Astrocyte (in vitro differentiated cells and primary cell): ENCODE measurements around the gene MAP1A. TPM values are rescaled to one million over a fixed set of nuclear protein-coding genes. Genes with fewer than 3 reads are reported as not detected.

ENCODE experiments used
- DNase-seq: peaks from one replicate; pipeline ENCODE4 v3.0.0-alpha.2; 2010; ENCODE audit warnings: low read depth
- FAIRE-seq: peaks from 2 replicates; lab custom pipeline; 2011; peaks lifted over from hg19 to GRCh38; lab: Jason Lieb, UNC
- H2AFZ ChIP-seq: 2 replicates; pipeline ENCODE4 v1.6.0; 2012; ENCODE audit warnings: low read depth, low read length, inconsistent platforms
- H3K27ac ChIP-seq: 2 replicates; pipeline ENCODE4 v1.5.1; 2011; ENCODE audit warnings: low read depth, low read length, inconsistent platforms
- H3K27me3 ChIP-seq: 2 replicates; pipeline ENCODE4 v1.6.0; 2011; ENCODE audit warnings: low read length, inconsistent platforms; ENCODE audit not compliant: insufficient read depth
- H3K36me3 ChIP-seq: 2 replicates; pipeline ENCODE4 v1.5.1; 2011; ENCODE audit warnings: low read length, inconsistent platforms; ENCODE audit not compliant: insufficient read depth
- H3K4me1 ChIP-seq: 2 replicates; pipeline ENCODE4 v1.5.1; 2011; ENCODE audit warnings: low read length, inconsistent platforms; ENCODE audit not compliant: insufficient read depth
- H3K4me2 ChIP-seq: 2 replicates; pipeline ENCODE4 v1.6.0; 2012; ENCODE audit warnings: low read length, inconsistent platforms
- H3K4me3 ChIP-seq: 2 replicates; pipeline ENCODE4 v1.5.1; 2011; ENCODE audit warnings: low read depth, mild to moderate bottlenecking, low read length, inconsistent platforms; ENCODE audit not compliant: insufficient read depth
- H3K79me2 ChIP-seq: 2 replicates; pipeline ENCODE4 v1.6.0; 2012; ENCODE audit warnings: mild to moderate bottlenecking, low read length, inconsistent platforms; ENCODE audit not compliant: insufficient read depth
- H3K9ac ChIP-seq: 2 replicates; pipeline ENCODE4 v1.6.0; 2012; ENCODE audit warnings: mild to moderate bottlenecking, low read length, inconsistent platforms
- H3K9me3 ChIP-seq: 2 replicates; pipeline ENCODE4 v1.5.1; 2012; ENCODE audit warnings: low read depth, mild to moderate bottlenecking, low read length, inconsistent platforms; ENCODE audit not compliant: insufficient read depth
- H4K20me1 ChIP-seq: 2 replicates; pipeline ENCODE4 v1.6.0; 2012; ENCODE audit warnings: low read length, inconsistent platforms; ENCODE audit not compliant: insufficient read depth
- H3K27ac Mint-ChIP-seq: one replicate; pipeline ENCODE4 v1.8.0; 2021; ENCODE audit warnings: mild to moderate bottlenecking, mixed read lengths; ENCODE audit not compliant: unreplicated experiment
- H3K27me3 Mint-ChIP-seq: one replicate; pipeline ENCODE4 v1.8.0; 2021; ENCODE audit warnings: low read depth, mixed read lengths; ENCODE audit not compliant: unreplicated experiment
- H3K36me3 Mint-ChIP-seq: one replicate; pipeline ENCODE4 v1.8.0; 2021; ENCODE audit warnings: low read depth, mixed read lengths; ENCODE audit not compliant: unreplicated experiment
- H3K4me1 Mint-ChIP-seq: one replicate; pipeline ENCODE4 v1.8.0; 2021; ENCODE audit warnings: low read depth, mixed read lengths; ENCODE audit not compliant: unreplicated experiment
- H3K4me3 Mint-ChIP-seq: one replicate; pipeline ENCODE4 v1.8.0; 2021; ENCODE audit warnings: mild to moderate bottlenecking, moderate library complexity, mixed read lengths; ENCODE audit not compliant: unreplicated experiment
- H3K9me3 Mint-ChIP-seq: one replicate; pipeline ENCODE4 v1.8.0; 2021; ENCODE audit warnings: mild to moderate bottlenecking, mixed read lengths; ENCODE audit not compliant: unreplicated experiment
- CTCF ChIP-seq: IDR thresholded peaks from 2 replicates; pipeline ENCODE4 v1.5.1; 2011; ENCODE audit warnings: low read depth, mild to moderate bottlenecking, inconsistent platforms, low read length, moderate library complexity; ENCODE audit not compliant: insufficient read depth
- EZH2 ChIP-seq: IDR thresholded peaks from 2 replicates; pipeline ENCODE4 v1.6.1; 2012; ENCODE audit warnings: mild to moderate bottlenecking, low read length, inconsistent platforms; ENCODE audit not compliant: insufficient read depth
- total RNA-seq: library from RNA; stranded (reverse); gene quantifications from 2 replicates; pipeline ENCODE4 v1.2.1, GENCODE V29; 2021

The MAP1A gene
- total RNA-seq, 1 donor from 2014 or later = 142 TPM

GRCh38 chr15:43526261-43526930, 9.0 kb downstream of the MAP1A start:
- H3K27ac ChIP-seq = no peak overlapping the region
- H4K20me1 ChIP-seq = peaks cover 61% of the 10 kb centered on the region
- H3K4me1 Mint-ChIP-seq = peaks cover 10% of the 10 kb centered on the region
- no peak for FAIRE-seq
- peaks cover 8% of the 10 kb centered on the region for H3K9me3 Mint-ChIP-seq
- no peak overlapping the region for H3K4me3 ChIP-seq
- no peak for DNase-seq
- peaks cover 41% of the 10 kb centered on the region for H3K36me3 ChIP-seq
- H2AFZ ChIP-seq = no peak overlapping the region
- H3K9me3 ChIP-seq = no peaks in the 10 kb centered on the region
- no peak overlapping the region for H3K9ac ChIP-seq
- no peak overlapping the region for H3K4me2 ChIP-seq
- no peaks in the 10 kb centered on the region for H3K4me1 ChIP-seq
- TF ChIP-seq CTCF (no peak), EZH2 (no peak)
- no peak overlapping the region for H3K4me3 Mint-ChIP-seq
- peaks cover 72% of the 10 kb centered on the region for H3K36me3 Mint-ChIP-seq
- no peaks in the 10 kb centered on the region for H3K27me3 Mint-ChIP-seq
- peak overlapping the region; percentile 59 for H3K27ac Mint-ChIP-seq
- H3K27me3 ChIP-seq = no peaks in the 10 kb centered on the region
- no peaks in the 10 kb centered on the region for H3K79me2 ChIP-seq

DNA sequence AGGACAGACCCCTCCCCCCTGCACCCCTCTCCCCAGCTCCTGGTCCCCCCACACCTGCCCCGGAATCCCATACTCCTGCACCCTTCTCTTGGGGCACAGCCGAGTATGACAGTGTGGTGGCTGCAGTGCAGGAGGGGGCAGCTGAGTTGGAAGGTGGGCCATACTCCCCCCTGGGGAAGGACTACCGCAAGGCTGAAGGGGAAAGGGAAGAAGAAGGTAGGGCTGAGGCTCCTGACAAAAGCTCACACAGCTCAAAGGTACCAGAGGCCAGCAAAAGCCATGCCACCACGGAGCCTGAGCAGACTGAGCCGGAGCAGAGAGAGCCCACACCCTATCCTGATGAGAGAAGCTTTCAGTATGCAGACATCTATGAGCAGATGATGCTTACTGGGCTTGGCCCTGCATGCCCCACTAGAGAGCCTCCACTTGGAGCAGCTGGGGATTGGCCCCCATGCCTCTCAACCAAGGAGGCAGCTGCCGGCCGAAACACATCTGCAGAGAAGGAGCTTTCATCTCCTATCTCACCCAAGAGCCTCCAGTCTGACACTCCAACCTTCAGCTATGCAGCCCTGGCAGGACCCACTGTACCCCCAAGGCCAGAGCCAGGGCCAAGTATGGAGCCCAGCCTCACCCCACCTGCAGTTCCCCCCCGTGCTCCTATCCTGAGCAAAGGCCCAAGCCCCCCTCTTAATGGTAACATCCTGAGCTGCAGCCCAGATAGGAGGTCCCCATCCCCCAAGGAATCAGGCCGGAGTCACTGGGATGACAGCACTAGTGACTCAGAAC, 9.8 kb downstream of the MAP1A start:
- H2AFZ ChIP-seq = no peak overlapping the region
- Mint-ChIP-seq H3K4me1 (peaks cover 13% of the 10 kb centered on the region), H3K4me3 (no peak overlapping the region), H3K27me3 (no peaks in the 10 kb centered on the region), H3K27ac (no peak overlapping the region), H3K9me3 (peaks cover 8% of the 10 kb centered on the region), H3K36me3 (peaks cover 66% of the 10 kb centered on the region)
- H3K27me3 ChIP-seq = no peaks in the 10 kb centered on the region
- H3K36me3 ChIP-seq = peaks cover 33% of the 10 kb centered on the region
- H3K4me1 ChIP-seq = no peaks in the 10 kb centered on the region
- no peak overlapping the region for H3K9ac ChIP-seq
- H3K4me2 ChIP-seq = no peak overlapping the region
- no peak overlapping the region for H3K27ac ChIP-seq
- no peaks in the 10 kb centered on the region for H3K79me2 ChIP-seq
- no peak for FAIRE-seq
- no peak for DNase-seq
- peaks cover 53% of the 10 kb centered on the region for H4K20me1 ChIP-seq
- H3K9me3 ChIP-seq = no peaks in the 10 kb centered on the region
- H3K4me3 ChIP-seq = no peak overlapping the region
- no peak for TF ChIP-seq EZH2

- Mint-ChIP-seq H3K4me3 (peak overlapping the region; percentile 20), H3K9me3 (peaks cover 6% of the 10 kb centered on the region), H3K27ac (peak overlapping the region; percentile 58), H3K27me3 (no peaks in the 10 kb centered on the region), H3K4me1 (peaks cover 13% of the 10 kb centered on the region), H3K36me3 (peaks cover 58% of the 10 kb centered on the region)
- H3K9me3 ChIP-seq = no peaks in the 10 kb centered on the region
- no peak overlapping the region for H3K4me2 ChIP-seq
- DNase-seq (no peak), FAIRE-seq (no peak)
- no peaks in the 10 kb centered on the region for H3K4me1 ChIP-seq
- peaks cover 27% of the 10 kb centered on the region for H3K36me3 ChIP-seq
- H4K20me1 ChIP-seq = peaks cover 45% of the 10 kb centered on the region
- H3K4me3 ChIP-seq = no peak overlapping the region
- no peak overlapping the region for H2AFZ ChIP-seq
- no peaks in the 10 kb centered on the region for H3K79me2 ChIP-seq
- no peak overlapping the region for H3K9ac ChIP-seq
- no peaks in the 10 kb centered on the region for H3K27me3 ChIP-seq
- TF ChIP-seq CTCF = no peak
- TF ChIP-seq EZH2 = no peak
- H3K27ac ChIP-seq = no peak overlapping the region
Measured at GRCh38 chr15:43527802-43528541, 10.6 kb downstream of the MAP1A start.
